ENCODE data around the gene CFD.
"Not testable (repeated sequence)": the region's sequence is repeated elsewhere in the genome, so short reads cannot be mapped to it uniquely, and the experiment has no call there.

The CFD gene

GRCh38 chr19:871446-872265 lies 12.2 kb downstream of the CFD start:
- peak; percentile 11 for DNase-seq

GRCh38 chr19:872266-872951 lies 12.9 kb downstream of the CFD start:
- DNase-seq: peak; percentile 76

GRCh38 chr19:873084-873483 lies 13.6 kb downstream of the CFD start:
- peak; percentile 63 for DNase-seq

DNA sequence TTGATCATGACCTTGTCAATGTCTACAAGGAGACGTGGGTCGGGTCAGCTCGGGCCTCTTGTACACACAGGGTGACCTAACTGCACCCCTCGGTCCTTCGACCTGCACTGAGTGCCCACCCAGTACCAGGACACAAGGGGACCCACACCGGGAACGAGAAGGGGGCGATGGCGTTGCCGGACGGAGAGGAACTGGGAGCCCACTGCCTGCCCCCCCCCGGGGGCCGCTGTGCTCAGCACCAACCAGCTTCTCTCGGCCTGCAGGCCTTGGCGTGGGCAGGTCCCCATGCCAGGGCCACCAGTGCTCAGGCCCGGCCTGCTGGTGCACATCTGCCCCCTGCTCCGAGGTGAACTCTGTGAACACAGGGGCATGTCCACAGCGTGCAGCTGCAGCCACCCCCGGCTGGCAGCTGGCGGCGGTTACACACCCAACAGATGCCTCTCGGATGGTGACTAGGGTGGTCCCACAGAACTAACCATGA lies 14.1 kb downstream of the CFD start:
- DNase-seq: no peak

DNA sequence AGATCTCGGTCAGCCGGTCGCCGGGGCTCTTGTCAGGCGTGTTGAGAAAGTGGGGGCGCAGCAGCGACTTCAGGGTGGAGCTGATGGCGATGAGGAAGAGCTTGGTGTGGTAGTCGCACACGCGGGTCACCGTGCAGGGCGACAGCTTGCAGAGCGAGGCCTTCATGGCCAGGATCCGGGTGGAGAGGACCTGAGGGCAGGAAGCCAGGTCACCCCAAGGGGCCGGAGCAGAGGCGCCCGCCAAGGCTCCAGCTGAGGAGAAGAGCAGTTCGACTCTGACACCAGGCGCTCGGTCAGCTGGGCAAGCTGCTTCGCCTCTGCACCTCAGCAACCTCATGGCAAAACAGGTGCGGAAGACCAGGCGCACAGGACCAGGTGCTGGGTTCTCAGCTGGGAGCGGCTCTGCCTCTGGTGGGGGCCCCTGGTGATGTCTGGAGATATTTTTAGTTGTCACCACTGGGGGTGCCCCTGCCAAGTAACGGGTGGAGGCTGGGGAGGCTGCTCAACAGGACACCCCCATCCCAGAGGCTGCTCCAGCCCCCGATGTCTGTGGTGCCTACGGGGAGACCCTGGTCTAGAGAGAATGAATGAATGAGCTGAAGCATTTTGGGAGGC lies 15.9 kb downstream of the CFD start:
- DNase-seq: no peak

DNA sequence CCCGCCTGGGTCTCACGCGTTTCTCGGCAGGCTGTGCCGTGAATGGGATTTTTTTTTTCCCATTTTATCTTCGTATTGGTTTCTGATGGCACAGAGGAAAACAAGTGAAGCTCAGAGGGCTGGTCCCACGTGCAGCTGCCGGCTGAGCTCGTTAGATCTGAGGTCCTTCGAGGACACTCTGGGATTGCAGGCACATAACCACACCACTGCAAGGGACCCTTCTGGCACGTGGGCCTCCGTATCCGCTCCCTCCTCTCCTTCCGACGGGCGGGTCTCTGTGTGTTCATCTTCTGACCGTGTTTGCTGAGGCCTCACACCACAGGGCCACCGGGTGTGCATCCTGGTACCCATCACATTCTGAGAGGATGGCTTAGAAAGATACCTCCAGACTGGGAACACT lies 16.6 kb downstream of the CFD start:
- DNase-seq: no peak

DNA sequence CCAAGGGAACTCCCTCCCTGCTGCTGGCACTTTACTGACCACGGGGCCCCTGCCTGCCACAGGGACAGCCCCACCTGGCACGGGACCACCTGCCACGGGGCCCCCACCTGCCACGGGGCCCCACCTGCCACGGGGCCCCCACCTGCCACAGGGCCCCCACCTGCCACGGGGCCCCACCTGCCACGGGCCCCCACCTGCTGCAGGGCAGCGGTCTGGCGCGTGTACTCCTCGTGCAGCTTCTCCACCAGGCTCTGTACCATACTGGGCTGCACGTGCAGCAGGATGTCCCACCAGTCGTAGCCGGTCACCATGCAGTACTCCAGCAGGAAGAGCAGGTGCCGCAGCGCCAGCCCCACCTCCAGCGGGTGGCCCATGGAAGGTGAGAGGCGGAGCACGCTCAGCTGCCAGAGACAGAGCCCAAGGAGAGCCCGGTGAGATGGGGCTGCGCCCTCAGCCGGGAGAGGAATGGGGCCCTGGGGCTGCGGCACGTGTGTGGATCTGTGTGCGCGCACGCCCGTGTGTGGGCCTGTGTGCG lies 17.4 kb downstream of the CFD start:
- DNase-seq: no peak

- not testable (repeated sequence) for DNase-seq
These were observed 18.7 kb downstream of the CFD start for GRCh38 chr19:877992-878660.

- DNase-seq: not testable (repeated sequence)
These were observed 19.5 kb downstream of the CFD start for GRCh38 chr19:878751-879561.

- DNase-seq: no peak
These were observed 20.4 kb downstream of the CFD start for GRCh38 chr19:879711-880438.

DNA sequence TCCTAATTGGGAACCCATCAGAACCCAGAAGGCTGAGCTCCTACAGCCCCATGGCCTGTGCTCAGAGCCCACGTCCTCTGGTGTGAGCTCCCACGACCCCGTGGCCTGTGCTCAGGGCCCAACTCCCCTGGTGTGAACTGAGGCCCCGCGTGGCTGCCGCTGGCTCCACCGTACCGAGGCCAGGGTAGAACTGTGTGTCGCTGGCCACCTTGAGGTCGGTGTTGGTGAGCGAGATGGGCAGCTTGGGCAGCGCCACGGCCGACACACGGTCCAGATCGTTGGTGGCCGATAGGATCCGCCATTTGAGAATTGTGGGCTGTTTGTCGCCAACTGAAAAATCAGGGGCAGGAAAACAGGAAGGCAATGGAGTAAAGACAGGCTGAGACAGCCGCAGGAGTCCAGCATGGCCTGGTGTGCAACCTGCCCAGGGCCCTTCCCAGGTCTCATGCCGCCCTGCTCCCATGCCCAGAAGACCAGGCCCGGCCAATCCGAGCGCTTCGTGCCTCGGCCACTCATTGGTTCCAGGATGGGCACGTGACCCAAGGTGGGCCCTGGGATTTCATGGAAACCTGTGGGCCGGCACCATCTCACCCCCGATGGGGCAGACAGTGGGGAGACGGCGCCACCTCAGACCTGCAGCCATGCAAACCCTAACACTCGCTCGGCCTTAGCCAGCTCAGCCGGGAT lies 22.1 kb downstream of the CFD start:
- DNase-seq: no peak

DNA sequence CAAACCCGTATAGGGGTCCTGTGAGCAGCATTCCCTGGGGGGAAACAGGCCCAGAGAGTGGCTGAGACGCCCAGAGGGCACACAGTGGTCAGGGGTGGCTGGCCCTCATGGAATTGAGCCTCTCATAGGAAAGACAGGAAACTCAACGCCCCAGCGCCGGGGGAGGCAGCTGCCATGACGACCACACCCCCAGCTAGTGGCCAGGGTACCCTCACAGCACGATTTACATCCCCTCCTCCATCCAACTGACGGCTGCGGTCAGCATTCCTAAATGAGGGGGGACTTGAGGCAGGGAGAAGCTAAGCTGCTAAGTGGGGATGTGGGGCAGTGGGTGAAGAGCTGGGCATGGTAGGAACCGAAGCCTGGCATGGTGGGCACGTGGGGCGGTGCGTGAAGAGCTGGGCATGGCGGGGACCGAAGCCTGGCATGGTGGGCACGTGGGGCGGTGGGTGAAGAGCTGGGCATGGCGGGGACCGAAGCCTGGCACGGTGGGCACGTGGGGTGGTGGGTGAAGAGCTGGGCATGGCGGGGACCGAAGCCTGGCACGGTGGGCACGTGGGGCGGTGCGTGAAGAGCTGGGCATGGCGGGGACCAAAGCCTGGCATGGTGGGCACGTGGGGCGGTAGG lies 23.5 kb downstream of the CFD start:
- no peak for DNase-seq

DNA sequence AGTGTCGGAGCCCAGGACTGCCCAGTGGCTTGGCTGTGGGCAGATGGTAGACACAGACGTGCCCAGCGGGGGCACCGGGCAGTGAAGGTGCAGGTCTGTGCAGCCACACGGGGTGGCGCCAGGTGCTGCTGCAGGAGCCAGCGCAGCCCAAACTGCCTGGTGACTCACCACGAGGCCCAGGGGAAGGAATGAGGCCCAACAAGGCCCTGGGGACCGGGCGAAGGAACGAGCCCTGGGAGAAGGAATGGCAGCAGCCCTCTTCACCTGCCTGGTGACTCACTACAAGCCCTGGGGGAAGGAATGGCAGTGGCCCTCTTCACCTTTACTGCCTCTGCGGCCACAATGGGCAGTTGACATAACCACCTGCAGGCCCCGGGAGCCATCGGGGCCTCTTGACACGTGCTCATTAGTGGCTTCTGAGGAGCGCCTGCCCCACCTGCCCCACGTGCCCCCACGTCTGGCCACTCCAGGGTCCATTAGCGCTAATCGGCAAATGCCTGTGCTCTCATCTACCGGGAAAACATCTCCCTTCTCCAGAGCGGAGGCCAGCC lies 24.3 kb downstream of the CFD start:
- no peak for DNase-seq

DNA sequence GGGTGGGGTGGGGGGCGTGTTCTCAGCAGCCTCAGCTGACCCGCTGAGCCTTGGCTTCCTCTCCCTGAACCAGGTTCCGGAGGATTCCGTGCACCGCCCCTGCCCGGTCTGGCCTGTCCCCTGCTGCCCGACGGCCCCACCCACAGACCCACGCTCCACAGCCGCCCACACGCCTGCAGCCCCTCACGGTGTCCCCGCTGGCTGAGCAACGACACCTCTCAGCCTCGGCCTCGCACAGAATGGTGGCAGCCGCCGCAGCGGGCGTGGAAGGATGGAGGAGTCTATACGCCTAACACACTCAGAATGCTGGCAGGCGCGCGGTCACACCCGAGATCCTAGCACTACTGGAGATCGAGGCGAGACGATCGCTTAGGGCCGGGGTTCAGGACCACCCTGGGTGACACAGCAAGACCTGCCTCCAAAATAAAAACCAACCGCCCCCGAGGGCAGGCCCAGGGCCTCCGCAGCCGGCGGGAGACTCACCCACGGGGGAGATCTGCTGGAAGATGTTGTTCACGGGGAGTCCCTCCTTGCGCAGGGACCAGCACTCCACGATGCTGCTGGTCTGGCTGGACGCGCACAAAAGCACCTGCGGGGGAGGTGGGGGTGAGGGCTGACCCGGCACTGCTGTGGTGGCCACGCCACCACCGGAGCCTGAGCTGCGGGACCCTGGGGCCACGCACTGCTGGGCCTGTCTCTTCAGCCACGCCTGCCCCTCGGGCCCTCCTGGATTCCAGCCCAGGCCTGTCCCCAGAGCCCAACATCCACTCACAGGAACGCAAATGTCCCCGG lies 25.2 kb downstream of the CFD start:
- no peak for DNase-seq

DNA sequence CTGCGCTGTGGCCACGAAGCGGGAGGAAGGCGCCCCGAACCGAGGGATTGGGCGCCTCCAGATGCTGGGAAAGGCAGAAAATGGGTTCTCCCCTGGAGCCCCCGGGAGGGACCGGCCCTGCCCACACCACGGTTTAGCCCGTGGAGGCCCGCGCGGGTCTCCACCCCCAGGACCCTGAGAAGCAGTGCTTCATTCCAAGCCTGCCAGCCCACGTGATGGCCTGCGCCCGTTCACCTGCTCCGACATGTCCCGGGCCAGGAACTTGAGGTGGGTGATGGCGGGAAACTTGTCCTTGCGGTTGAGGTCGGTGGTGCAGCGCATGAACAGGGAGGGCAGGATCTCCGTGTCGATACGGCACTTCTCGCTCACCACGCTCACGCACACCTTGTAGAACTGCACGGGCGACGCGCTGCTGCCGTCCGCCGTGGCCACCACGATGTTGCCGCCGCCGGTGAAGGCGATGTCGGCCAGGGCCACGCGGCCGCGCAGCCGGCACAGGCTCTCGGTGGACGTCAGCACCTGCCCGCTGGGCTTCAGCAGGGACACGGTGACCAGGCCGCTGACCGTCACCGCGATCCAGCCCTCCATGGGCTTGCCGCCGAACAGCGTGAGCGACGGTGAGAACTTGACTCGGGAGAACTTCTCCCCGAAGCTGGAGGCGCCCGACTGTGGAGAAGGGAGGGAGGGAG lies 26.2 kb downstream of the CFD start:
- DNase-seq: no peak

DNA sequence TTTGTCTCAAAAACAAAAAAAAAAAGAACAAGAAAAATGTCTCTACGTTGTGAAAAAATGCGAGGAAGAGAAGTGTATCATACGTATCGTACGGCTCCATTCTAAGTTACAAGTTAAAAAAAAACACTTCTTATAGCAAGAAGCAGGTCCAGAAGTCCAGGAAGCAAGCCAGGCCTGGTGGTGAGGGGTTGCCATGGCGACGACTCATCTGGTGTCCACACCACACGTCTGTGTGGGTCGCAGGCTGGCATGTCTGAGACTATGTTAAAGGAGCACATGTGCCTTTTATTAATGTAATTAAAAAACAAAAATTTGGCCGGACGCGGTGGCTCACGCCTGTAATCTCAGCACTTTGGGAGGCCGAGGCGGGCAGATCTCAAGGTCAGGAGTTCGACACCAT lies 27.6 kb downstream of the CFD start:
- no peak for DNase-seq

DNA sequence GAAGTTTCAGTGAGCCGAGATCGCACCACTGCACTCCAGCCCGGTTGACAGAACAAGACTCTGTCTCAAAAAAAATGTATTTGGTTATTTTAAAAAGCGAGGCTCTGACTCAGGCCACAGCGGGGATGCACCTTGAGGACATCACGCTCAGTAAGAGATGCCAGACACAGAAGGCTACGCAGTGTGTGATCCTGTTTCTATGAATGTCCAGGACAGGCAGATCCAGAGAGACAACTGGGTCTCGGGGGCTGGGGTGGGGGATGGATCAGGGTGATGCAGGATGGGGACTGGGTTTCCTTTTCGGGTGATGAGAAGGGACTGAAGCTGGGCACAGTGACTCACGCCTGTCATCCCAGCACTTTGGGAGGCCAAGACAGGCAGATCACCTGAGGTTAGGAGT lies 28.1 kb downstream of the CFD start:
- no peak for DNase-seq

- no peak for DNase-seq
These were observed 29.3 kb downstream of the CFD start for GRCh38 chr19:888581-889385.
